ENCODE results near the gene FNDC3B. TPM values are rescaled to one million over a fixed set of nuclear protein-coding genes. Genes with fewer than 3 reads are reported as not detected.

Gene FNDC3B
- total and polyA plus RNA-seq, 2 of the 8 experiments (the other 6 are each of a cell fraction or from before 2014, with no cell fraction given) = 14.1 to 44.4 TPM

DNA sequence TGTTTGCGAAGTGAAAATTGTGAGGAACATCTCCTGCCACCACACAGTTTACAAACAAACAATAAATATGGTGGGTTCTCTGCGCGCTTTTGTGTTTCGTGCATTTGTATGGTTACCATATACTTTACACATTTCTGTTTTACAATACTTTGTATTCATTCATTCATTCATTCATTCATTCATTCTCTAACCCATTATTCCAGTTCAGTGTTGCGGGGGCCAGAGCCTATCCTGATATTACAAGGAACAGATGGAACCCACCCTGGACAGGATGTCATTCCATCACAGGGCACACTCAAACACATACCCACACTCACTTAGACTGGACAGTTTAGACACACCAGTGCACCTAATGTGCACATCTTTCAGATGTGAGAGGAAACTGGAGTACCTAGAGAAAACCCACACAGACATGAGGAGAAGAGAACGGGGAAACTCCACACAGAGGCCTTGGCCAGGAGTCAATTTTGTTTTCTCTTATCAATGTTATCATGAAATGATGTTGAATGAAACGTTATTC lies 160.5 kb downstream of the FNDC3B start:
- H3K4me2 ChIP-seq (ENCODE audit: insufficient read depth in 1 of 2, low read depth in 2 of 2, low read length in 2 of 2) = no peak overlapping the region

More for the DNA sequence above, 160.5 kb downstream of the FNDC3B start:
- peaks cover 2 to 3% of the 10 kb centered on the region in 2 experiments for H4K20me1 ChIP-seq (replicated peaks in 1 of 2; ENCODE audit: control insufficient read depth in 1 of 2, insufficient read depth in 2 of 2, low read length in 2 of 2)
- H2BK5ac ChIP-seq (ENCODE audit: low read depth, low read length) = no peak overlapping the region
- no peak overlapping the region for H3K27ac ChIP-seq (ENCODE audit: low read depth, low read length)
- no peak for FAIRE-seq
- peaks cover 3 to 78% of the 10 kb centered on the region in 2 experiments; a peak in 2 of 4 replicates for H3K79me2 ChIP-seq (ENCODE audit: control insufficient read depth in 1 of 2, insufficient read depth in 2 of 2, low read length in 2 of 2)
- H4K8ac ChIP-seq (ENCODE audit: extremely low read depth, insufficient read depth, low read length) = no peak overlapping the region
- H3K27me3 ChIP-seq (replicated peaks in 1 of 4; ENCODE audit: control insufficient read depth in 3 of 4, extremely low read depth in 1 of 4, insufficient read depth in 3 of 4, low read length in 3 of 4) = no peaks in the 10 kb centered on the region
- no peak overlapping the region for H3K14ac ChIP-seq (ENCODE audit: insufficient read length)
- no peak overlapping the region for H3K4ac ChIP-seq (replicated peaks; ENCODE audit: insufficient read length, low read depth, low read length)
- H2BK12ac ChIP-seq (ENCODE audit: low read depth, low read length) = no peak overlapping the region
- H3K79me1 ChIP-seq (ENCODE audit: low read depth, low read length) = peaks cover 6% of the 10 kb centered on the region; the same call in 1 of the 2 replicates
- H3K4me3 ChIP-seq (ENCODE audit: extremely low read depth in 1 of 4, insufficient read depth in 2 of 4, low read depth in 3 of 4, low read length in 4 of 4) = no peak overlapping the region
- no peak overlapping the region for H2AFZ ChIP-seq (ENCODE audit: low read length)
- H4K91ac ChIP-seq (replicated peaks; ENCODE audit: insufficient read length, low read length) = no peak overlapping the region
- H2BK120ac ChIP-seq (replicated peaks; ENCODE audit: low read depth, low read length) = no peak overlapping the region
- H3K36me3 ChIP-seq (ENCODE audit: control insufficient read depth in 2 of 4, insufficient read depth in 4 of 4, low read length in 3 of 4) = peaks cover 0 to under 1% (median 0%) of the 10 kb centered on the region in 4 experiments; a peak in 1 of 8 replicates
- no peak overlapping the region for H4K5ac ChIP-seq (ENCODE audit: insufficient read length, low read depth, low read length)
- DNase-seq (ENCODE audit: low read depth in 1 of 2, low spot score in 2 of 2) = no peak
- no peak overlapping the region for H2BK15ac ChIP-seq (ENCODE audit: low read length)
- ChIA-PET POLR2A (ENCODE audit: partially characterized antibody) (no interaction called here), CTCF (ENCODE audit: partially characterized antibody) (interaction anchor here (1.8 kb wide), 1 partner anchor 31 kb away, joined by 8 read pairs; no protein-coding TSS in a partner anchor)
- 94% methylated on average over 7 of the region's 7 CpGs; no CpG with 5 or more reads in 1 of the 2 experiments for WGBS, 2 experiments (ENCODE audit: extremely low coverage in 1 of 2, insufficient coverage in 1 of 2, insufficient read length in 1 of 2, insufficient replicate concordance in 2 of 2, low coverage in 1 of 2, low lambda C conversion rate in 2 of 2, missing lambda C conversion rate in 1 of 2)
- H3K56ac ChIP-seq (replicated peaks; ENCODE audit: insufficient read length, low read depth, low read length) = no peak overlapping the region
- no peaks in the 10 kb centered on the region for H3K23me2 ChIP-seq (ENCODE audit: low read depth, low read length)
- no peak overlapping the region for H2BK20ac ChIP-seq (ENCODE audit: low read length)
- no peak overlapping the region for H3K18ac ChIP-seq (ENCODE audit: extremely low read depth, low read length)
- H2AK5ac ChIP-seq (ENCODE audit: low read depth, low read length) = no peak overlapping the region
- no peak overlapping the region for H3K9ac ChIP-seq (replicated peaks in 1 of 4; ENCODE audit: extremely low read depth in 1 of 4, low read depth in 3 of 4, low read length in 3 of 4)
- no peak for TF ChIP-seq BCL11A (IDR thresholded peaks at IDR 0.05; ENCODE audit: low read depth in 2 of 2, low read length in 2 of 2)
- TF ChIP-seq, protein P1, sequence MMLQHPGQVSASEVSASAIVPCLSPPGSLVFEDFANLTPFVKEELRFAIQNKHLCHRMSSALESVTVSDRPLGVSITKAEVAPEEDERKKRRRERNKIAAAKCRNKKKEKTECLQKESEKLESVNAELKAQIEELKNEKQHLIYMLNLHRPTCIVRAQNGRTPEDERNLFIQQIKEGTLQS (IDR thresholded peaks at IDR 0.05; ENCODE audit: insufficient read depth, low read depth, low read length) = no peak
- TF ChIP-seq POLR2AphosphoS5 (IDR thresholded peaks at IDR 0.05; ENCODE audit: low read depth, low read length) = no peak
- TF ChIP-seq CBX5 (IDR thresholded peaks at IDR 0.05; ENCODE audit: low read depth, low read length) = no peak
- no peak for TF ChIP-seq RNF2 (IDR thresholded peaks at IDR 0.05; ENCODE audit: borderline replicate concordance, low read depth, low read length, missing control alignments, poor library complexity, severe bottlenecking)
- peaks cover 2 to 12% (median 6%) of the 10 kb centered on the region in 4 experiments; a peak in 4 of 7 replicates for H3K4me1 ChIP-seq (replicated peaks in 1 of 4; ENCODE audit: control insufficient read depth in 3 of 4, insufficient read depth in 4 of 4, low read length in 3 of 4)
- H3K9me3 ChIP-seq (ENCODE audit: insufficient read depth in 2 of 2, low read depth in 1 of 2, low read length in 1 of 2) = no peaks in the 10 kb centered on the region
- H3K23ac ChIP-seq (ENCODE audit: insufficient read length) = no peak overlapping the region
